Testis (tissue), 3 donors: ENCODE data around the gene VSX1. TPM values are rescaled to one million over a fixed set of nuclear protein-coding genes. Genes with fewer than 3 reads are reported as not detected.
A peak's percentile ranks its signal among the peaks of the same experiment; 100 is the strongest.

ENCODE experiments used
- DNase-seq: peaks from one replicate; pipeline ENCODE4 v3.0.0-alpha.2; 2019
- H3K27ac ChIP-seq, 2 donors: fragments of 200-600 bp; sonication (generic); one replicate each; pipeline ENCODE4 v1.5.1; 2019
- H3K27me3 ChIP-seq: fragments of 200-600 bp; sonication (generic); one replicate; pipeline ENCODE4 v1.5.1; 2019
- H3K36me3 ChIP-seq: fragments of 200-600 bp; sonication (generic); one replicate; pipeline ENCODE4 v1.5.1; 2017; ENCODE audit warnings: low read depth; ENCODE audit errors: missing control alignments
- H3K4me1 ChIP-seq: fragments of 200-600 bp; sonication (generic); one replicate; pipeline ENCODE4 v1.5.1; 2019
- H3K4me3 ChIP-seq, 2 donors: fragments of 200-600 bp; sonication (generic); one replicate each; pipeline ENCODE4 v1.5.1; 2017 to 2019
- H3K9me3 ChIP-seq: fragments of 200-600 bp; sonication (generic); one replicate; pipeline ENCODE4 v1.5.1; 2017
- POLR2A ChIP-seq: fragments of 450-650 bp; IDR thresholded peaks from one replicate; pipeline ENCODE4 v1.6.1; 2017; ENCODE audit warnings: antibody characterized with exemption, mild to moderate bottlenecking, moderate library complexity
- WGBS, 2 donors: methylation state at CpG; one replicate each; pipeline ENCODE4 v1.1.5; 2018; 5-methylcytosine and 5-hydroxymethylcytosine counted together
- intact Hi-C: fragments of 100-400 bp; cut with DNase I; formaldehyde crosslinking; loops from one replicate; pipeline ENCODE4 v1.15.1; 2023; ENCODE audit warnings: low total_unique reads
- polyA plus RNA-seq: library from polyadenylated mRNA; stranded (reverse); fragments of 350-450 nt; fragmentation: Illumina TruSeq; extraction: RNeasy Lipid Tissue Mini Kit (QIAGEN cat#74804); gene quantifications from one replicate; pipeline ENCODE4 v1.2.3, GENCODE V29; 2014; ENCODE audit warnings: low read depth, low replicate concordance; ENCODE audit not compliant: insufficient read depth
- total RNA-seq, 2 donors: library from RNA; depleted of rRNA; stranded (reverse); fragments of >200 nt; gene quantifications; one replicate each; pipeline ENCODE4 v1.2.3, GENCODE V29; 2016
- TF ChIP-seq, protein P1 (sequence below), 3 experiments: fragments of 450-650 bp in 2 of 3; fragments of 200-600 bp in 1 of 3; sonication (generic) in 1 of 3; IDR thresholded peaks; one replicate each; pipeline ENCODE4 v1.5.1; 2016 to 2019; ENCODE audit warnings: antibody characterized with exemption in 3 of 3, mild to moderate bottlenecking in 2 of 3, moderate library complexity in 1 of 3

Gene VSX1
- total and polyA plus RNA-seq, 3 donors from 2014 or later: 0.16 to 0.38 (median 0.37) TPM

DNA sequence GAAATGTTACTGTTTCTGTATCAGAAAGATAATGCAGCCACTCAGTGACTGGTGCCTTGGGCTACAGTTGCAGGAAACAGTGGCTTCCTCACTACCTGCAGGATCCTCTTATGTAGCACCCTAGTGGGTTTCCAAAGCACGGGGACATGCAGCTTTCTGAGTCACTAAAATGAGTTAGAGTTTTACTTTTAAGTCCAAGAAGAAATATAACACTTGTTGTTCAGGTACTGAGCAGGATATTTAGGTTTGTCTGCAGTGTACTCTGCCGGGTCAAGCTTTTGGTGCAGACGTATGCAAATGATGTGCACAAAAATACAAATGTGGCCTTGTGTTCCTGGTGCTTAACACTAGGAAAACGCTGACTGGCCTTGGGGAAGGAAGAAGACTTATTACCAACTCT, 46.0 kb downstream of the VSX1 start:
- Histone ChIP-seq H3K27ac (peak overlapping the region in 1 of 2 donors; percentile 37), H3K9me3 (no peaks in the 10 kb centered on the region), H3K27me3 (no peaks in the 10 kb centered on the region), H3K4me1 (peaks cover 98% of the 10 kb centered on the region), H3K36me3 (no peaks in the 10 kb centered on the region), H3K4me3 (no peak overlapping the region)
- WGBS, 2 donors: 14 to 46% methylated on average over 4 of the region's 4 CpGs
- TF ChIP-seq, protein P1, sequence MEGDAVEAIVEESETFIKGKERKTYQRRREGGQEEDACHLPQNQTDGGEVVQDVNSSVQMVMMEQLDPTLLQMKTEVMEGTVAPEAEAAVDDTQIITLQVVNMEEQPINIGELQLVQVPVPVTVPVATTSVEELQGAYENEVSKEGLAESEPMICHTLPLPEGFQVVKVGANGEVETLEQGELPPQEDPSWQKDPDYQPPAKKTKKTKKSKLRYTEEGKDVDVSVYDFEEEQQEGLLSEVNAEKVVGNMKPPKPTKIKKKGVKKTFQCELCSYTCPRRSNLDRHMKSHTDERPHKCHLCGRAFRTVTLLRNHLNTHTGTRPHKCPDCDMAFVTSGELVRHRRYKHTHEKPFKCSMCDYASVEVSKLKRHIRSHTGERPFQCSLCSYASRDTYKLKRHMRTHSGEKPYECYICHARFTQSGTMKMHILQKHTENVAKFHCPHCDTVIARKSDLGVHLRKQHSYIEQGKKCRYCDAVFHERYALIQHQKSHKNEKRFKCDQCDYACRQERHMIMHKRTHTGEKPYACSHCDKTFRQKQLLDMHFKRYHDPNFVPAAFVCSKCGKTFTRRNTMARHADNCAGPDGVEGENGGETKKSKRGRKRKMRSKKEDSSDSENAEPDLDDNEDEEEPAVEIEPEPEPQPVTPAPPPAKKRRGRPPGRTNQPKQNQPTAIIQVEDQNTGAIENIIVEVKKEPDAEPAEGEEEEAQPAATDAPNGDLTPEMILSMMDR (IDR thresholded peaks at IDR 0.05): no peak
- TF ChIP-seq POLR2A: no peak
- DNase-seq: peak; percentile 47
- intact Hi-C loops: no loop called here

DNA sequence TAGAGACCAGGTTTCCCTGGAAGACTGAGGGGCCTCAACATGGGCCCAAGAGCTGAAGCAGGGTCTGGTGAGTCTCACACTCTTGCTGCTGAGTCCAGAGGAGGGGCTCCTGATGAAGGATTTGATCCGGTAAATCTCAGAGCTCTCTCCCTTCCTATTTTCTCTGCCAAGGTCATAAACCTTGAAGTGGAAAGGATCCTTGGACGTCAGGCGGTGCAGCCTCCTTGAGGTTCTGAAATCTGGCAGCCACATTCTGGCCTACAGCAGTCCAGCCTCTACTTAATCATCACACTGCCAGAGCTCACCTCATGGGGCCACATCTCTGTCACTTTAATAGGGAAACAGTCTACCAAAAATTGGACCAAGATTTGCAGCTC, 48.0 kb downstream of the VSX1 start:
- Histone ChIP-seq H3K4me1 (peaks cover 82% of the 10 kb centered on the region), H3K9me3 (no peaks in the 10 kb centered on the region), H3K4me3 (no peak overlapping the region), H3K36me3 (no peaks in the 10 kb centered on the region), H3K27me3 (no peaks in the 10 kb centered on the region), H3K27ac (peak overlapping the region; percentile 38 to 75)
- TF ChIP-seq POLR2A: no peak
- TF ChIP-seq, protein P1 (IDR thresholded peaks at IDR 0.05): no peak
- intact Hi-C loops: no loop called here
- 26% methylated on average over 3 of the region's 3 CpGs for WGBS, 2 donors
- DNase-seq: no peak

DNA sequence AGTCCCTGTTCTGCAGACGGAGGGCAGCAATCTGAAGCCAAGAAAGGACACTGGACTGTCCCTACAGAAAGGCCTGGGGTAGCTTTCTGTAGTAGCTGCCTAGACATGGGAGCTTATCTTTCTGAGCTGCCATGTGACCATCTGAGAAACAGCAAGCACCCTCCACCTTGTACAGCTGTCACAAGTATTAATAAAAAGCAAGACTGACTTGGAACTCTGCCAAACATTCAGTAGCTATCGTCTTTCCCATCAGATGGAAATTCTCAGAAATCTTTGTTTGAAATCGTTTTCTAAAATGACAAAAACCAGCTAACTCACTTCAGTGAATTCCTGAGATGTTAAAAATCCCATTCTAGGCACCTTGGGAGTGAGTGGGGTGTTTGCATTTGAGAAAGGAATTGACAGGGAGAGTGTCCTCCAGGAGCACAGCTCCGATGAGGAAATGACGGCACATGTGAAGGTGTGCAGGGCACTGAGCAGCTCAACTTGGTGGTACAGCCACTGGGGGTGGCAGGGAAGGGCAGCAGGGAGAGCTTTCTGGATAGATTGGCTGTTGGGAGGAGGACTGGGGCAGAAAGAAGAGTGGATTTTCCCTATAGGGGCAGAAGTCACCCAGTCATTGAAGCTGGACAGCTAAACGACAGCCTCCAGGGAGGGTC, 48.5 kb downstream of the VSX1 start:
- no peak for TF ChIP-seq POLR2A
- TF ChIP-seq, protein P1 (IDR thresholded peaks at IDR 0.05): no peak
- no peak for DNase-seq
- no peak overlapping the region for H3K4me3 ChIP-seq
- no peaks in the 10 kb centered on the region for H3K27me3 ChIP-seq
- H3K9me3 ChIP-seq: no peaks in the 10 kb centered on the region
- intact Hi-C loops: no loop called here
- H3K36me3 ChIP-seq: no peaks in the 10 kb centered on the region
- WGBS, 2 donors: 27 to 33% methylated on average over 6 of the region's 6 CpGs
- peak overlapping the region; percentile 38 to 75 for H3K27ac ChIP-seq
- H3K4me1 ChIP-seq: peaks cover 77% of the 10 kb centered on the region

DNA sequence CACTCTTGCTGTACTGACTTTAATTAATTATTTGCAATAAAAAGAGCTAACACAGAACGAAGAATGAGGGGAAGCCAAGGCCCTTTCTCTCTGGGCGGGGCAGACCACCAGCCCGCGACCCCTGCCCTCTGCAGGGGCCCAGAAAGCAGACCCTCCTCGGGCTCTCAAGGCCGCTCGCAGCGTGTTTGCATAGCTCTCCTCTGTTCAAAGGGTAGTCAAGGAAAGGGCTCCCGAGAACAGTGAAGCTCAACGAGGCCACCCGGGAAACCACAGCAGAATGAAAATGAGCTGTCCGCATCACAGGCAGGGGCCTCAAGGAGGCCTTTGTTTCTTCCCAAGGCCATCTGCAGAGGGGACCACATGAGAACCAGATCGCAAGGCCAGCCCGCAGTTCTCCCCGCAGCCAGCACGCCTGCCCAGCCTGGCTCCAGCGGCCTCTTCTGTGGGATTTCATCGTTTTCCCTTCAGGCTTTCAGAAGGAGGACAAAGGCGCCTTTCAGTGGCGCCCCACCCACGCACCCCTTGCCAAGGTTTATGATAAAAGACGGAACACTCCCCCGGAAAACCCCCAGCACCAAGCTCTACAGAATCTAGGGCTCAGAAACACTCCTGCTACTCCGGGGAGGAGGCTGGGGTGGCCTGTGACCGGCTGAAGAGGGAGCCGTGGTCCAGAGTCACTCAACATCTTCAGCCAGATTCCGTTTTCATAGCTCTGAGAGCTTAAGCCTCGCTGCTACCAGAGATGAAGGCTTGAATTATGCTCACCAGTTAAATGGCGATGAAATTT, 49.3 kb downstream of the VSX1 start:
- 7 to 18% methylated on average over 14 to 29 of the region's 29 CpGs for WGBS, 2 donors
- Histone ChIP-seq H3K36me3 (no peaks in the 10 kb centered on the region), H3K27me3 (no peaks in the 10 kb centered on the region), H3K4me1 (peaks cover 70% of the 10 kb centered on the region), H3K4me3 (peak overlapping the region in 1 of 2 donors; percentile 23), H3K27ac (peak overlapping the region; percentile 71 to 75), H3K9me3 (no peaks in the 10 kb centered on the region)
- peak; percentile 95 for DNase-seq
- TF ChIP-seq POLR2A: no peak
- TF ChIP-seq, protein P1 (IDR thresholded peaks at IDR 0.05): no peak
- intact Hi-C loops: no loop called here
